ENCODE data around the gene MUC13.
"Not testable (repeated sequence)": the region's sequence is repeated elsewhere in the genome, so short reads cannot be mapped to it uniquely, and the experiment has no call there.

Gene MUC13

DNA sequence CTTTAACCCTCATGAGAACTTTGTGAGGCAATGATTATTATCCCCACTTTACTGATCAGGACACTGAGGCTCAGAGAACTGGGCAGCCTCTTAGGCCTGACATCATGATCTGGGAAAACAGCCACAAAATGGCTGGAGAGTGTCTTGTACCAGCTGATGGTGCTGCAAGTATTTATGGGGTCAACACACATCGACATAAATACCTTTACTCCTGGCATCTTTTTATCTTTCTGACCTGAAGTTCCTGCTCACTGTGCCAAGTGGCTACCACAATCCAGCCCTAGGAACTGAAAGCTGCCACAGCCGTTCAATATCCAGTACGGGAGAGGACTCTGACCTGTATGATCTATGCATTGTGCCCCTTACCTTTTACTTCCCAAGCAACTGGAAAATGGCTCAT, 29.2 kb upstream of the MUC13 start:
- no peak overlapping the region for H3K4me3 ChIP-seq (ENCODE audit: low read depth, low read length)
- TF ChIP-seq CTCF (IDR thresholded peaks at IDR 0.05; ENCODE audit: low read depth, low read length): no peak

DNA sequence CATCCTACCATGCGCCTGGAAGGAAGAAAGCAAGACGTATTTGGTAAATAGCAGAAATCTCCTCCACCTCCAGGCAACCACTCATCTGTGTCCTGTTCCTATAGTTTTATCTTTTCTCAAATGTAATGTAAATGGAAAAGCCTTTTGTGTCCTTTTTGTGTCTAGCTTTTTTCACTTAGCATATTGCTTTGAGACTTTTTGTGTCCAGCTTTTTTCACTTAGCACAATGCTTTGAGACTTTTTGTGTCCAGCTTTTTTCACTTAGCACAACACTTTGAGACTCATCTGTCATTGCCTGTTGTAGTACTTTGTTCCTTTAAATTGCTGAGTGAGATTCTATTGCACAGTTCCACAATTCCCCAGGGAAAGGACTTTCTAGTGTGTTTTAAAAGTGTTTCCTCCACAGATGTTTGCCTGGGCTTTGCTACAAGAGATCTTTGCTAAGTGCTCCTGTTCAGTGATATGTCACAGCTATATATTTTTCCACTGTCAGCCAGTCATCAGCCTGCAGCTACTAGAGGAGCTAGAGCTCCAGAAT, 27.9 kb upstream of the MUC13 start:
- no peak overlapping the region for H3K4me3 ChIP-seq (ENCODE audit: low read depth, low read length)
- TF ChIP-seq CTCF (IDR thresholded peaks at IDR 0.05; ENCODE audit: low read depth, low read length): no peak

- TF ChIP-seq CTCF (IDR thresholded peaks at IDR 0.05; ENCODE audit: low read depth, low read length): no peak
- no peak overlapping the region for H3K4me3 ChIP-seq (ENCODE audit: low read depth, low read length)
Measured at GRCh38 chr3:124960698-124961097, 26.1 kb upstream of the MUC13 start.

GRCh38 chr3:124960105-124960504, 25.6 kb upstream of the MUC13 start:
- no peak overlapping the region for H3K4me3 ChIP-seq (ENCODE audit: low read depth, low read length)
- no peak for TF ChIP-seq CTCF (IDR thresholded peaks at IDR 0.05; ENCODE audit: low read depth, low read length)

- not testable (repeated sequence) for H3K4me3 ChIP-seq (ENCODE audit: low read depth, low read length)
Measured at GRCh38 chr3:124957951-124958350, 23.4 kb upstream of the MUC13 start.

DNA sequence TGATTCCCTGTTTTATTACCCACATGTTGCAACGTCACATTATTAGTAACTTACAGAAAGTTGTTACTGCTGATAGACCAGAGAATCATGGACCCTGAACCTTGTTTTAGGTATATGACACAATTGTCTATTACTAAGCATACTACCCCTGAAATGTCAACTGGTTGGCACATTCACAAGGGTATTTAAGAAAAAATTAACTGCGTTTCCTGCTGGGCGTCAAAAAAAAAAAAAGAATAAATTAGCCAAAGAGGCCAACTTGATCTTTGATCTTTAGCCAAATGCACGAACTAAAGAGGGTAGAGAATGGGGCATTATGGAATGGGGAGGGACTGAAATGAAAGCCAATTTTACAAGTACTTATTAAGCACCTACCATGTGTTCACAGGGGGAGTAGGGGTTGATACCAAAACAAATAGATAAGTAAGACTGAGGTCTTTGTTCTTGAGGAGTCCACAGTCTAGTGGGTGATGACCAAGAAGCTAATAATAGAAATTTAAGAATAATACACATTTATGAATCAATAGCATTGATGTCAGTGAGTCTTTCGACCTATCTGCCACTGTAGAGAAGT, 17.8 kb upstream of the MUC13 start:
- no peak overlapping the region for H3K4me3 ChIP-seq (ENCODE audit: low read depth, low read length)
- no peak for TF ChIP-seq CTCF (IDR thresholded peaks at IDR 0.05; ENCODE audit: low read depth, low read length)

GRCh38 chr3:124951511-124952281, 17.1 kb upstream of the MUC13 start:
- TF ChIP-seq CTCF (IDR thresholded peaks at IDR 0.05; ENCODE audit: low read depth, low read length): no peak
- no peak overlapping the region for H3K4me3 ChIP-seq (ENCODE audit: low read depth, low read length)

All from WI38 (cell line).